Suprapubic skin (tissue), 4 donors: ENCODE results near the gene FAM209A. TPM values are rescaled to one million over a fixed set of nuclear protein-coding genes. Genes with fewer than 3 reads are reported as not detected.
"Not testable (repeated sequence)": the region's sequence is repeated elsewhere in the genome, so short reads cannot be mapped to it uniquely, and the experiment has no call there.

ENCODE experiments used
- DNase-seq, 2 donors: peaks; one replicate each; pipeline ENCODE4 v3.0.0-alpha.2; 2019; ENCODE audit warnings: low spot score in 2 of 2
- H3K27ac ChIP-seq: fragments of 200-600 bp; sonication (generic); one replicate; pipeline ENCODE4 v1.5.1; 2019
- H3K27me3 ChIP-seq: fragments of 200-600 bp; sonication (generic); one replicate; pipeline ENCODE4 v1.5.1; 2019
- H3K36me3 ChIP-seq: fragments of 200-600 bp; sonication (generic); one replicate; pipeline ENCODE4 v1.5.1; 2019
- H3K4me1 ChIP-seq: fragments of 200-600 bp; sonication (generic); one replicate; pipeline ENCODE4 v1.5.1; 2019
- H3K4me3 ChIP-seq: fragments of 200-600 bp; sonication (generic); one replicate; pipeline ENCODE4 v1.5.1; 2019; ENCODE audit warnings: mild to moderate bottlenecking
- H3K9me3 ChIP-seq: fragments of 200-600 bp; sonication (generic); one replicate; pipeline ENCODE4 v1.5.1; 2019
- EP300 ChIP-seq: sonication (generic); formaldehyde crosslinking; IDR thresholded peaks from one replicate; pipeline ENCODE4 v1.6.1; 2017; ENCODE audit warnings: antibody characterized with exemption
- POLR2A ChIP-seq, 2 donors: fragments of 450-650 bp; IDR thresholded peaks; one replicate each; pipeline ENCODE4 v1.6.1; 2017; ENCODE audit warnings: antibody characterized with exemption in 2 of 2, mild to moderate bottlenecking in 2 of 2, moderate library complexity in 2 of 2
- POLR2AphosphoS5 ChIP-seq, 3 donors: sonication (generic); formaldehyde crosslinking; IDR thresholded peaks; one replicate each; pipeline ENCODE4 v1.6.1; 2017; ENCODE audit warnings: antibody characterized with exemption in 3 of 3
- WGBS: methylation state at CpG from one replicate; pipeline ENCODE4 v1.1.5; 2018; 5-methylcytosine and 5-hydroxymethylcytosine counted together
- total RNA-seq, 4 donors: library from RNA; depleted of rRNA; stranded (reverse); fragments of >200 nt; gene quantifications; one replicate each; pipeline ENCODE4 v1.1.0, GENCODE V29; 2016
- TF ChIP-seq, protein P1 (sequence below), 2 donors: fragments of 200-600 bp in 1 of 2; fragments of 450-650 bp in 1 of 2; sonication (generic) in 1 of 2; IDR thresholded peaks; one replicate each; pipeline ENCODE4 v1.5.1; 2016 to 2019; ENCODE audit warnings: antibody characterized with exemption in 2 of 2, mild to moderate bottlenecking in 1 of 2, moderate library complexity in 1 of 2

Gene FAM209A
- total RNA-seq, 4 donors from 2014 or later, result 1.8 to 2.1 TPM; not detected in 2

DNA sequence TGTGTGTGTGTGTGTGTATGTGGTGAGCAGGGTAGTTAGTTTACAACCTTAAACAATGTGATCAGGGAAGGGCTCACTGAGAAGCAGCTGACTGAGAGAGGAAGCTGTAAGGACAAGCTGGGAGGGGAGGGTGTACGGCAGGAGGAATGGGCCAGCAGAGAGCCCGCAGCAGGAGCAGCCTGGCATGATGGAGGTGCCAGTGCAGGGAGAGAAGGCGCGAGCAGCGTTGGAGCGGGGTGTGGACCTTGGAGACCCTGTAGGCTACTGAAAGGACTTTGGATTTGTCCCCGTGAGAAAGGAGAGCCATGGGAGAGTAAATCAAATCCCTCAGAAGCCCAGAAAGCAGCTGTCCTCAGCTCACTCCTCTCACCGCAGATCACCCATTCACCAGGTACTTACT is 27.0 kb downstream of the FAM209A start:
- no peaks in the 10 kb centered on the region for H3K9me3 ChIP-seq
- no peak for TF ChIP-seq POLR2AphosphoS5 (IDR thresholded peaks at IDR 0.05)
- no peak for TF ChIP-seq EP300
- TF ChIP-seq, protein P1, sequence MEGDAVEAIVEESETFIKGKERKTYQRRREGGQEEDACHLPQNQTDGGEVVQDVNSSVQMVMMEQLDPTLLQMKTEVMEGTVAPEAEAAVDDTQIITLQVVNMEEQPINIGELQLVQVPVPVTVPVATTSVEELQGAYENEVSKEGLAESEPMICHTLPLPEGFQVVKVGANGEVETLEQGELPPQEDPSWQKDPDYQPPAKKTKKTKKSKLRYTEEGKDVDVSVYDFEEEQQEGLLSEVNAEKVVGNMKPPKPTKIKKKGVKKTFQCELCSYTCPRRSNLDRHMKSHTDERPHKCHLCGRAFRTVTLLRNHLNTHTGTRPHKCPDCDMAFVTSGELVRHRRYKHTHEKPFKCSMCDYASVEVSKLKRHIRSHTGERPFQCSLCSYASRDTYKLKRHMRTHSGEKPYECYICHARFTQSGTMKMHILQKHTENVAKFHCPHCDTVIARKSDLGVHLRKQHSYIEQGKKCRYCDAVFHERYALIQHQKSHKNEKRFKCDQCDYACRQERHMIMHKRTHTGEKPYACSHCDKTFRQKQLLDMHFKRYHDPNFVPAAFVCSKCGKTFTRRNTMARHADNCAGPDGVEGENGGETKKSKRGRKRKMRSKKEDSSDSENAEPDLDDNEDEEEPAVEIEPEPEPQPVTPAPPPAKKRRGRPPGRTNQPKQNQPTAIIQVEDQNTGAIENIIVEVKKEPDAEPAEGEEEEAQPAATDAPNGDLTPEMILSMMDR (IDR thresholded peaks at IDR 0.05), result no peak
- H3K27me3 ChIP-seq, result no peaks in the 10 kb centered on the region
- no peak overlapping the region for H3K27ac ChIP-seq
- peaks cover 17% of the 10 kb centered on the region for H3K4me1 ChIP-seq
- no peaks in the 10 kb centered on the region for H3K36me3 ChIP-seq
- WGBS, result 88% methylated on average over 8 of the region's 8 CpGs
- H3K4me3 ChIP-seq, result no peak overlapping the region
- DNase-seq, result no peak

DNA sequence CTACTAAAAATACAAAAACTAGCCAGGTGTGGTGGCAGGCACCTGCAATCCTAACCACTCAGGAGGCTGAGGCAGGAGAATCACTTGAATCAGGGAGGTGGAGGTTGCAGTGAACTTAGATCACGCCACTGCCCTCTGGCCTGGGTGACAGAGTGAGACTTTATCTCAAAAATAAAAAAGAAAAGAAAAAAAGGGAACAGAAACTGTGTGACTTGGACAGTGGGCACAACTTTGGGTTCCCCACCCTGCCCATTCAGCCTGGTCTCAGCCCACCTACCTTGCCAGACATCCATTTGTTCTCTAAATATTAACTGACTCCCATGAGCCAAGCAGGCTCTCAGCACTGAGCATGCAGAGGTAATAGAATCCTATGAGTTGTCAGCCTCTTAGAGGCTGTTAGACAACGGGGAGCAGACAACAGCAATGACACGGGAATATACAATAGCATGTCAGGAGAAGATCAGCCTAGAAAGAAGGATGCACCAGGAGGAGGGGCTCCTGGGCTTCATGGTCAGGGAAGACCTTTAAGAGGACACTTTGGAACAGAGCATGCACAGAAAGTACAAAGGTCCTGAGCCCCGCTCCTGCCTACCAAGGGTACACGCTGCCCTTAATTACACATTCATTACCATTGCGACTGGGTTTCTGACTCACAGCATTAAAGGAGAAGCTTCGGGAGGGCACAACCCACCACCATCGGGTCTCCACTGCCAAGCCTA is 28.5 kb downstream of the FAM209A start:
- no peaks in the 10 kb centered on the region for H3K36me3 ChIP-seq
- TF ChIP-seq POLR2AphosphoS5 (IDR thresholded peaks at IDR 0.05) (no peak), EP300 (no peak), POLR2A (IDR thresholded peaks at IDR 0.05) (no peak)
- TF ChIP-seq, protein P1 (IDR thresholded peaks at IDR 0.05), result no peak
- peaks cover 22% of the 10 kb centered on the region for H3K4me1 ChIP-seq
- no peak for DNase-seq
- H3K4me3 ChIP-seq, result no peak overlapping the region
- H3K27ac ChIP-seq, result no peak overlapping the region
- WGBS, result 76% methylated on average over 8 of the region's 8 CpGs
- H3K9me3 ChIP-seq, result no peaks in the 10 kb centered on the region
- no peaks in the 10 kb centered on the region for H3K27me3 ChIP-seq

DNA sequence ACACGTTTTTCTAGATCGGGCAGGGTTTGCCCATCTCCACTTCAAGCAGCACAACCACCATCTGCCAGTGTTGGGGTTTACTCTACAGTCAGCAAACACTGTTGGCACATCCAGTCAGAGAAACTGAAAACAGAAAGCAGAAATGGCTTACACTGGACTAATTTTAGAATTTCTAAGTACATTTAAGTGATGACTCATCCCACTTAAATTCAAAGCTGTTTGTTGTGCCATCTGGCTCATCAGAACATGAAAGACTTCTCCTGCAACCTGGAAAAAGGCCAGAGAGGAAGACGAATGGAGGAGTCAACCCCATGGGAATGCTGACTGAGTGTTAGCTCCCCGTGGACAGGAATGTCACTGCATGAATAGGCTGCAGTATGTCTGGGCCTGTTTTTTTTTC is 30.3 kb downstream of the FAM209A start:
- 1% methylated on average over 4 of the region's 4 CpGs for WGBS
- Histone ChIP-seq H3K4me1 (peaks cover 34% of the 10 kb centered on the region), H3K36me3 (no peaks in the 10 kb centered on the region), H3K9me3 (no peaks in the 10 kb centered on the region), H3K4me3 (no peak overlapping the region), H3K27ac (no peak overlapping the region), H3K27me3 (no peaks in the 10 kb centered on the region)
- peak in 2 of 3 donors; percentile 12 to 26 for TF ChIP-seq POLR2AphosphoS5 (IDR thresholded peaks at IDR 0.05)
- TF ChIP-seq POLR2A (IDR thresholded peaks at IDR 0.05), result no peak
- TF ChIP-seq EP300, result no peak
- TF ChIP-seq, protein P1 (IDR thresholded peaks at IDR 0.05), result peak; percentile 3 to 24
- no peak for DNase-seq

DNA sequence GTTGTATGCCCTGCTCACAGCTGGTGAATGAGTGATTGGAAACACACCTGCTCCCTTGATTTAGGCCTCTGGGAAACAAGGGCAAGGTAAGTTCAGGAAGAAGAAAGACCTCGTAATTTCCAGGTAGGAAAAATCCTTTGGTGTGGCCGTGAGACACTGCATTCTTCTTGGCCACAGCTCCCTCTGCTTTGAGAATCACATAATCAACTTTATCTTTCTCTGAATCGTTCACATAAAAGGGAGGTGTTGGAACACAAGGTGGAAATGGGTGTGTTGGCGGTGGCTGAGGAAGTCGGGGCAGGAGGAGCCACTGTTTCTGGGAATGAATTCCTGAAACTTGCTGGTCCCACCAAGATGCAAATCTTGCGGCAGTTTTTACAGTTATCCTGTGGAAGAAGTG is 34.4 kb downstream of the FAM209A start:
- no peak overlapping the region for H3K27ac ChIP-seq
- 54% methylated on average over 6 of the region's 6 CpGs for WGBS
- TF ChIP-seq, protein P1 (IDR thresholded peaks at IDR 0.05), result no peak
- TF ChIP-seq POLR2AphosphoS5 (IDR thresholded peaks at IDR 0.05), result no peak
- no peak for TF ChIP-seq EP300
- TF ChIP-seq POLR2A (IDR thresholded peaks at IDR 0.05), result no peak
- DNase-seq, result no peak
- H3K4me1 ChIP-seq, result peaks cover 31% of the 10 kb centered on the region
- H3K27me3 ChIP-seq, result no peaks in the 10 kb centered on the region
- H3K36me3 ChIP-seq, result no peaks in the 10 kb centered on the region
- no peak overlapping the region for H3K4me3 ChIP-seq
- H3K9me3 ChIP-seq, result no peaks in the 10 kb centered on the region

DNA sequence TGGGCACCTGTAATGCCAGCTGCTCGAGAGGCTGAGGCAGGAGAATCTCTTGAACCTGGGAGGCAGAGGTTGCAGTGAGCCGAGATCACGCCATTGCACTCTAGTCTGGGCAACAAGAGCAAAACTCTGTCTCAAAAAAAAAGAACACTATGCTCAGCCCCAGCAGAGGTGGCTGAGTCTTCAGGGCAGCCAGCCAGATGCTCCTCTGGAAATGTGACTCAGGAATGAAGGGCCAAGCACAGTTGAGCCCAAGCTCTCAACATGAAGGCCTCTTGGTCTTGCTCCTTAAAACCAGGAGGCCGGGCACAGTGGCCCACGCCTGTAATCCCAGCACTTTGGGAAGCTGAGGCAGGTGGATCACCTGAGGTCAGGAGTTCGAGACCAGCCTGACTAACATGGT is 40.0 kb downstream of the FAM209A start:
- peaks cover 15% of the 10 kb centered on the region for H3K4me1 ChIP-seq
- not testable (repeated sequence) for H3K9me3 ChIP-seq, DNase-seq, H3K27ac ChIP-seq, H3K36me3 ChIP-seq, H3K4me3 ChIP-seq, H3K27me3 ChIP-seq
- WGBS, result 95% methylated on average over 6 of the region's 6 CpGs

DNA sequence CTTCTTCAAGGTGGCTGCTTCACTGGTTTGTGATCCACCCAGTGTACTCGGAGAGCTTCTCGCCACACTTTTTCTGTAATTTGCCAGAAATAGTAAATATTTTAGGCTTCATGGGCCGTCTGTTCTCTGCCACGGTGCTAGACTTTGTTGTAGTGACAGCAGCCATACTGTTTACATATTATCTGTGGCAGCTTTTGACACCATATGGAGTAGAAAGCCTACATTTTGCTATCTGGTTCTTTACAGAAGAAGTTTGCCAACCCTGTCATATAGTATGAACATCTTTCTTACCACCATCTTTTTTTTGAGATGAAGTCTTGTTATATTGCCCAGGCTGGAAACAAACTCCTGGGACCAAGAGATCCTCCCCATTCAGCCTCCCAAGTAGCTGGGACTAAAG is 41.0 kb downstream of the FAM209A start:
- no peak for TF ChIP-seq POLR2AphosphoS5 (IDR thresholded peaks at IDR 0.05)
- TF ChIP-seq, protein P1 (IDR thresholded peaks at IDR 0.05), result no peak
- H3K27ac ChIP-seq, result no peak overlapping the region
- no peaks in the 10 kb centered on the region for H3K27me3 ChIP-seq
- 87% methylated on average over 4 of the region's 4 CpGs for WGBS
- no peak overlapping the region for H3K4me3 ChIP-seq
- DNase-seq, result no peak
- H3K36me3 ChIP-seq, result no peaks in the 10 kb centered on the region
- no peaks in the 10 kb centered on the region for H3K9me3 ChIP-seq
- peaks cover 10% of the 10 kb centered on the region for H3K4me1 ChIP-seq
